HG02642 (cell line): Measurements from ENCODE around the gene PLEKHF1.
"Not testable (repeated sequence)": the region's sequence is repeated elsewhere in the genome, so short reads cannot be mapped to it uniquely, and the experiment has no call there.

Experiments used
- ATAC-seq: cut with Tn5 transposase; IDR thresholded peaks from one replicate; pipeline ENCODE4 v1.9.1; 2021; ENCODE audit warnings: mild to moderate bottlenecking; ENCODE audit not compliant: unreplicated experiment, poor library complexity

PLEKHF1 gene

GRCh38 chr19:29695765-29696564 lies 30.7 kb downstream of the PLEKHF1 start:
- no peak for ATAC-seq

- ATAC-seq = no peak
Measured at GRCh38 chr19:29696565-29696846, 31.2 kb downstream of the PLEKHF1 start.

GRCh38 chr19:29697523-29698261 lies 32.4 kb downstream of the PLEKHF1 start:
- ATAC-seq = no peak

- ATAC-seq = no peak
Measured at GRCh38 chr19:29699861-29700260, 34.6 kb downstream of the PLEKHF1 start.

- ATAC-seq = no peak
Measured at GRCh38 chr19:29700498-29700897, 35.2 kb downstream of the PLEKHF1 start.

GRCh38 chr19:29702161-29702962 lies 37.1 kb downstream of the PLEKHF1 start:
- ATAC-seq = no peak

- ATAC-seq = no peak
Measured at GRCh38 chr19:29702963-29703320, 37.7 kb downstream of the PLEKHF1 start.

GRCh38 chr19:29704562-29705558 lies 39.6 kb downstream of the PLEKHF1 start:
- peak; percentile 65 for ATAC-seq

- no peak for ATAC-seq
Measured at GRCh38 chr19:29705706-29706105, 40.4 kb downstream of the PLEKHF1 start.

GRCh38 chr19:29706635-29707034 lies 41.4 kb downstream of the PLEKHF1 start:
- no peak for ATAC-seq

- no peak for ATAC-seq
Measured at GRCh38 chr19:29708554-29709439, 43.5 kb downstream of the PLEKHF1 start.

- ATAC-seq = not testable (repeated sequence)
Measured at GRCh38 chr19:29709440-29709798, 44.2 kb downstream of the PLEKHF1 start.

- no peak for ATAC-seq
Measured at GRCh38 chr19:29711584-29712132, 46.4 kb downstream of the PLEKHF1 start.

GRCh38 chr19:29712744-29713516 lies 47.7 kb downstream of the PLEKHF1 start:
- ATAC-seq = no peak

- ATAC-seq = peak; percentile 17
Measured at GRCh38 chr19:29714371-29714952, 49.2 kb downstream of the PLEKHF1 start.

- ATAC-seq = peak; percentile 79
Measured at GRCh38 chr19:29714953-29715700, 49.9 kb downstream of the PLEKHF1 start, which contains the start of gene C19orf12. TSS of gene C19orf12 (minus strand) at chr19:29715261. CDS start at chr19:29708413, 6,848 bp downstream.
